ENCODE measurements around the gene IQSEC1.

Gene IQSEC1

GRCh38 chr3:12891391-12891984 lies 181.7 kb downstream of the IQSEC1 start:
- no peak for DNase-seq (ENCODE audit: low read depth in 2 of 2)

GRCh38 chr3:12890610-12891390 lies 182.4 kb downstream of the IQSEC1 start:
- no peak for TF ChIP-seq CTCF (IDR thresholded peaks at IDR 0.05; ENCODE audit: low read depth, low read length)
- no peak for DNase-seq (ENCODE audit: low read depth in 2 of 2)
- no peak overlapping the region for H3K4me3 ChIP-seq (replicated peaks in 1 of 2; ENCODE audit: low read depth in 2 of 2, low read length in 2 of 2)

More at GRCh38 chr3:12891391-12891984, 181.7 kb downstream of the IQSEC1 start:
- TF ChIP-seq CTCF (IDR thresholded peaks at IDR 0.05; ENCODE audit: low read depth, low read length) = no peak
- peak overlapping the region in 1 of 2 donors; percentile 16 for H3K4me3 ChIP-seq (replicated peaks in 1 of 2; ENCODE audit: low read depth in 2 of 2, low read length in 2 of 2)

GRCh38 chr3:12886736-12887135 lies 186.5 kb downstream of the IQSEC1 start:
- DNase-seq (ENCODE audit: low read depth in 2 of 2) = no peak
- TF ChIP-seq CTCF (IDR thresholded peaks at IDR 0.05; ENCODE audit: low read depth, low read length) = no peak
- H3K4me3 ChIP-seq (replicated peaks in 1 of 2; ENCODE audit: low read depth in 2 of 2, low read length in 2 of 2) = no peak overlapping the region

GRCh38 chr3:12886106-12886679 lies 187.0 kb downstream of the IQSEC1 start:
- no peak overlapping the region for H3K4me3 ChIP-seq (replicated peaks in 1 of 2; ENCODE audit: low read depth in 2 of 2, low read length in 2 of 2)
- DNase-seq (ENCODE audit: low read depth in 2 of 2) = no peak
- TF ChIP-seq CTCF (IDR thresholded peaks at IDR 0.05; ENCODE audit: low read depth, low read length) = no peak

- TF ChIP-seq CTCF (IDR thresholded peaks at IDR 0.05; ENCODE audit: low read depth, low read length) = no peak
- DNase-seq (ENCODE audit: low read depth in 2 of 2) = no peak
- H3K4me3 ChIP-seq (replicated peaks in 1 of 2; ENCODE audit: low read depth in 2 of 2, low read length in 2 of 2) = no peak overlapping the region
These were observed 187.7 kb downstream of the IQSEC1 start for GRCh38 chr3:12885583-12885930.

- no peak for TF ChIP-seq CTCF (IDR thresholded peaks at IDR 0.05; ENCODE audit: low read depth, low read length)
- DNase-seq (ENCODE audit: low read depth in 2 of 2) = no peak
- H3K4me3 ChIP-seq (replicated peaks in 1 of 2; ENCODE audit: low read depth in 2 of 2, low read length in 2 of 2) = no peak overlapping the region
These were observed 188.2 kb downstream of the IQSEC1 start for GRCh38 chr3:12884790-12885582.

All from cardiac fibroblast (primary cell).